ENCODE results near the gene KSR2. TPM values are rescaled to one million over a fixed set of nuclear protein-coding genes. Genes with fewer than 3 reads are reported as not detected.

Gene KSR2
- total RNA-seq, 2 donors from 2014 or later: 0.07 TPM; not detected in 1

DNA sequence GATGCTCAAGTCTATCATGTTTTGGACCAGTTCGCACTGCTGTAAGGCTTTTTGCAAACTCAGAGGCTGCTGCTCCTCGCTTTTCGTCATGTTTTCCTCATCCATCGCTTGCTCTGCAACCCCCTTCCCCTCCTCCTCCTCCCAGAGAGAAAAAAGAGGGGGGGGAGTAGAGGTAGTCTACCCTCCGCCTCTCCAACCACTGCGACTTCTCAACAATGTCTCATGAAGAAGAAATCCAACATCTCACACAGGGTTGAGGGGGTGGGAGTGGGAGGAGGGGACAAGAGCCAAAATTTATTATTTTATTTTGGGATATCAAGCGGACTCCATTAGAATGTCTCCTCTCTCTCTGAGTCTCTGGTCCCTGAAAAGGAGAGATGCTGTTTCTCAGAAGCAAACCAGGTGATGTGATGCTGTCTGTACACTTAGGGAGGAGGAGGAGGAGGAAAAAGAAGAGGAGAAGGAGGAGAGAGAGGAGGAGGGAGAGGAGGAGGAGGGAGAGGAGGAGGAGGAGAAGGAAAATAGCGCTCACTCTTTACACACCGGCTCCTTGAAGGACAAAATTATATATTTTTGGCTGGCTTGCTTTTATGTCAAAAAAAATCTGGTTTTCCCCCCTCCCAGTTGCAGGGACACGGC is 520 bp downstream of the KSR2 start:
- H3K9me3 ChIP-seq: no peaks in the 10 kb centered on the region
- DNase-seq (ENCODE audit: low spot score) (no peak), ATAC-seq (ENCODE audit: insufficient number of reproducible peaks, low FRiP score, low read depth) (no peak)
- no peak overlapping the region for H3K4me3 ChIP-seq
- peaks cover 0 to 3% of the 10 kb centered on the region in 2 donors for H3K4me1 ChIP-seq (ENCODE audit: control insufficient read depth in 1 of 2, low read depth in 2 of 2)
- no peak overlapping the region for H3K27ac ChIP-seq
- H3K27me3 ChIP-seq (replicated peaks; ENCODE audit: insufficient read depth): no peaks in the 10 kb centered on the region
- TF ChIP-seq, protein P1, sequence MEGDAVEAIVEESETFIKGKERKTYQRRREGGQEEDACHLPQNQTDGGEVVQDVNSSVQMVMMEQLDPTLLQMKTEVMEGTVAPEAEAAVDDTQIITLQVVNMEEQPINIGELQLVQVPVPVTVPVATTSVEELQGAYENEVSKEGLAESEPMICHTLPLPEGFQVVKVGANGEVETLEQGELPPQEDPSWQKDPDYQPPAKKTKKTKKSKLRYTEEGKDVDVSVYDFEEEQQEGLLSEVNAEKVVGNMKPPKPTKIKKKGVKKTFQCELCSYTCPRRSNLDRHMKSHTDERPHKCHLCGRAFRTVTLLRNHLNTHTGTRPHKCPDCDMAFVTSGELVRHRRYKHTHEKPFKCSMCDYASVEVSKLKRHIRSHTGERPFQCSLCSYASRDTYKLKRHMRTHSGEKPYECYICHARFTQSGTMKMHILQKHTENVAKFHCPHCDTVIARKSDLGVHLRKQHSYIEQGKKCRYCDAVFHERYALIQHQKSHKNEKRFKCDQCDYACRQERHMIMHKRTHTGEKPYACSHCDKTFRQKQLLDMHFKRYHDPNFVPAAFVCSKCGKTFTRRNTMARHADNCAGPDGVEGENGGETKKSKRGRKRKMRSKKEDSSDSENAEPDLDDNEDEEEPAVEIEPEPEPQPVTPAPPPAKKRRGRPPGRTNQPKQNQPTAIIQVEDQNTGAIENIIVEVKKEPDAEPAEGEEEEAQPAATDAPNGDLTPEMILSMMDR (IDR thresholded peaks at IDR 0.05): no peak
- no peaks in the 10 kb centered on the region for H3K36me3 ChIP-seq

DNA sequence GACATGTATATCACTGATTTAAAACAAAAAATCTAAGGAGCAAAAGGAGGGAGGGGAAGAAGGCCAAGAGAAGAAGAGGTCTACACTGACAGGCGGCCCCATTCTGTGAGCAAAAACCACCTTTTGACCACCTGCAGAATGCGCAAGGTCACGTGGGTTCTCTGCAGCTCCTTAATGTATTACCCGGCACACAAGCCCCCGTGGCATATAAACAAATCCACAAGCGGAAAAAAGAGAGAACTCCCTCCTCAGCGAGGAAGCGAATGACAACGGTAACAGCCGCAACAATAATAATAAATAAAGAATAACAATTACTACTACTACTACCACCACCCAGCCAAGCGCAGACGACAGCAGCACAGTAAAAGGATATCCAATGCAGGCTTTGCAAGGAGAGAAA is 1.3 kb downstream of the KSR2 start:
- H3K4me3 ChIP-seq: no peak overlapping the region
- ATAC-seq (ENCODE audit: insufficient number of reproducible peaks, low FRiP score, low read depth) (no peak), DNase-seq (ENCODE audit: low spot score) (no peak)
- H3K27ac ChIP-seq: no peak overlapping the region
- H3K9me3 ChIP-seq: no peaks in the 10 kb centered on the region
- peaks cover 0 to 3% of the 10 kb centered on the region in 2 donors for H3K4me1 ChIP-seq (ENCODE audit: control insufficient read depth in 1 of 2, low read depth in 2 of 2)
- H3K36me3 ChIP-seq: no peaks in the 10 kb centered on the region
- TF ChIP-seq, protein P1 (IDR thresholded peaks at IDR 0.05): no peak
- no peaks in the 10 kb centered on the region for H3K27me3 ChIP-seq (replicated peaks; ENCODE audit: insufficient read depth)

DNA sequence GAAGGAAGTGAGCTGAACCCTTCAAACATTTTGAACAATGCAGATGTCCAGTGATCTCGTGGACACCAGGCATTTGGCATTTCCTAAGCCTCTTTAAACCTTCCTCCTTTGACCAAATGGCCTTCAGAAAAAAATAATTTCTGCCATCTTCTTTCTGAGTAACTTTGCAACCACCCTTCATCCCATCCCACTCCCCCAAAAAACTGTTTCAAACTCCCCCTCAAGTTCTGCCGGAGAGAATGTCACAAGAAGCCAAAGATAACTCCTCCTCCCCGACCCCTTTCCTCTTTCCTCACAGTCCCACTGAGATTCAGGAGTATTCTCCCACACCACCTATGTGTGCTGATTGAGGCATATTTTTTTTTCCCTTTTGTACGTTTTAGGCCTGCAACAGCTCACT is 1.7 kb downstream of the KSR2 start:
- ATAC-seq (ENCODE audit: insufficient number of reproducible peaks, low FRiP score, low read depth): no peak
- no peaks in the 10 kb centered on the region for H3K9me3 ChIP-seq
- no peaks in the 10 kb centered on the region for H3K27me3 ChIP-seq (replicated peaks; ENCODE audit: insufficient read depth)
- TF ChIP-seq, protein P1 (IDR thresholded peaks at IDR 0.05): no peak
- H3K27ac ChIP-seq: no peak overlapping the region
- no peak for DNase-seq (ENCODE audit: low spot score)
- H3K4me1 ChIP-seq (ENCODE audit: control insufficient read depth in 1 of 2, low read depth in 2 of 2): peaks cover 0 to 3% of the 10 kb centered on the region in 2 donors
- no peak overlapping the region for H3K4me3 ChIP-seq
- H3K36me3 ChIP-seq: no peaks in the 10 kb centered on the region

DNA sequence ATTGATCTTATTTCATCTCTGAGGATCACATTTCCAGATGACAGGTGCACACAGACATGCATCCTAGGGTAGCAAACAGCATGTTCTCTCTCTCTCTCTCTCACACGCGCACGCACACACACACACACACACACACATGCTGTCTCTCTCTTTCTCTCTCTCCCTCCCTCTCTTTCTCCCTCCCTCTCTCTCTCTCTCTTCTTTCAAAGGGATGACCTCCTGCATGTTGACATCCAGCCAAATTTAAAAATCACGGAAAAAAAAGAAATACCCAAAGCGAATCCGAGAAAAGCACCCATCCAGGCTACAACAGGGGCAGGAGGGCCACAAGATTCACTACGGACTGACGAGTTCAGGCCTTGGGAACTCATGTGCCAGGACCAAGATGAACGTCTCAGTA is 2.3 kb downstream of the KSR2 start:
- H3K27ac ChIP-seq: no peak overlapping the region

DNA sequence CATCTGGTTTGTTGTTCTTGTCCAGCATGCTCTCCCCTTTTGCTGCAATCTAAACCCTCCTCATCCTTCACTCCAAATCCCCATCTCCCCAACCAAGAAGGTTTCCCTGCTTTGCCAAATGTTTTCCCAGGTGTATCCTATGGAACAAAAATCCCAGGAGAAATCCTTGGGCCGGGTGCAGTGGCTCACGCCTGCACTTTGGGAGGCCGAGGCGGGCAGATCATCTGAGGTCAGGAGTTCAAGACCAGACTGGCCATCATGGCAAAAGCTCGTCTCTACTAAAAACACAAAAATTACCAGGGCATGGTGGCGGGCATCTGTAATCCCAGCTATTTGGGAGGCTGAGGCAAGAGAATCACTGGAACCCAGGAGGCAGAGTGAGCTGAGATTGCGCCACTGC is 5.0 kb downstream of the KSR2 start:
- H3K27ac ChIP-seq: no peak overlapping the region
- TF ChIP-seq, protein P1 (IDR thresholded peaks at IDR 0.05): no peak
- DNase-seq (ENCODE audit: low spot score) (no peak), ATAC-seq (ENCODE audit: insufficient number of reproducible peaks, low FRiP score, low read depth) (no peak)
- H3K36me3 ChIP-seq: no peaks in the 10 kb centered on the region
- H3K9me3 ChIP-seq: no peaks in the 10 kb centered on the region
- H3K4me3 ChIP-seq: no peak overlapping the region
- H3K27me3 ChIP-seq (replicated peaks; ENCODE audit: insufficient read depth): no peaks in the 10 kb centered on the region
- peaks cover 0 to 1% of the 10 kb centered on the region in 2 donors for H3K4me1 ChIP-seq (ENCODE audit: control insufficient read depth in 1 of 2, low read depth in 2 of 2)

More for the DNA sequence above, 2.3 kb downstream of the KSR2 start:
- Histone ChIP-seq H3K4me1 (ENCODE audit: control insufficient read depth in 1 of 2, low read depth in 2 of 2) (peaks cover 0 to 3% of the 10 kb centered on the region in 2 donors), H3K9me3 (no peaks in the 10 kb centered on the region), H3K4me3 (no peak overlapping the region), H3K27me3 (replicated peaks; ENCODE audit: insufficient read depth) (no peaks in the 10 kb centered on the region), H3K36me3 (no peaks in the 10 kb centered on the region)
- no peak for ATAC-seq (ENCODE audit: insufficient number of reproducible peaks, low FRiP score, low read depth)
- no peak for DNase-seq (ENCODE audit: low spot score)
- TF ChIP-seq, protein P1 (IDR thresholded peaks at IDR 0.05): no peak
